Heart right ventricle (tissue), 16 donors: Measurements from ENCODE around the gene ALK. TPM values are rescaled to one million over a fixed set of nuclear protein-coding genes. Genes with fewer than 3 reads are reported as not detected.
A peak's percentile ranks its signal among the peaks of the same experiment; 100 is the strongest.

ENCODE experiments used
- ATAC-seq, 8 donors: fragments of 200-7000 bp; cut with Tn5 transposase; one replicate each; pipeline ENCODE4 v1.9.1; 2020; ENCODE audit warnings: mild to moderate bottlenecking in 8 of 8, moderate library complexity in 8 of 8, moderate number of reproducible peaks in 1 of 8
- DNase-seq, 2 donors: peaks; one replicate each; pipeline ENCODE4 v3.0.0-alpha.2; 2020
- H3K27ac ChIP-seq, 10 donors: fragments of 200-600 bp; sonication (generic) in 2 of 10; one replicate each; pipeline versions ENCODE4 v1.5.0 to v1.8.0; 2020 to 2022; ENCODE audit warnings: mild to moderate bottlenecking in 3 of 10
- H3K27me3 ChIP-seq, 7 donors: fragments of 200-600 bp; one replicate each; pipeline ENCODE4 v1.8.0; 2021 to 2022; ENCODE audit warnings: mild to moderate bottlenecking in 2 of 7
- H3K36me3 ChIP-seq, 9 donors: fragments of 200-600 bp; sonication (generic) in 1 of 9; one replicate each; pipeline versions ENCODE4 v1.5.0 to v1.8.0; 2020 to 2022; ENCODE audit warnings: mild to moderate bottlenecking in 2 of 9
- H3K4me1 ChIP-seq, 9 donors: fragments of 200-600 bp; sonication (generic) in 1 of 9; one replicate each; pipeline versions ENCODE4 v1.5.0 to v1.8.0; 2020 to 2022; ENCODE audit warnings: mild to moderate bottlenecking in 4 of 9
- H3K4me3 ChIP-seq, 10 donors: fragments of 200-600 bp; sonication (generic) in 2 of 10; one replicate each; pipeline versions ENCODE4 v1.5.0 to v1.8.0; 2020 to 2022; ENCODE audit warnings: mild to moderate bottlenecking in 7 of 10, moderate library complexity in 2 of 10
- H3K9me3 ChIP-seq, 11 donors: fragments of 200-600 bp in 10 of 11; sonication (generic) in 2 of 11; one replicate each; pipeline versions ENCODE4 v1.5.0 to v1.8.0; 2013 to 2022; ENCODE audit warnings: mild to moderate bottlenecking in 2 of 11, control low read depth in 1 of 11, moderate library complexity in 1 of 11
- WGBS, 2 donors: extraction: QIAGEN DNeasy Blood & Tissue Kit; methylation state at CpG; one replicate each; pipeline ENCODE4 v1.1.7; 2013; ENCODE audit warnings: inconsistent platforms in 1 of 2; 5-methylcytosine and 5-hydroxymethylcytosine counted together
- intact Hi-C, 10 donors: fragments of 100-400 bp; cut with DNase I; formaldehyde crosslinking; loops; one replicate each; pipeline versions ENCODE4 v1.11.1 to v1.14.2; 2022
- polyA plus RNA-seq, 2 donors: library from polyadenylated mRNA; stranded (reverse); fragments of 200-250 nt; gene quantifications; one replicate each; pipeline ENCODE4 v1.2.3, GENCODE V29; 2013
- total RNA-seq, 10 donors: library from RNA; stranded (reverse); fragmentation: NEBNext Ultra II Directional in 3 of 10; extraction: Animal tissue kit (Norgen Biotek cat#: 25700) in 3 of 10; gene quantifications; one replicate each; pipeline versions ENCODE4 v1.2.1 to v1.2.4, GENCODE V29; 2021 to 2023
- TF ChIP-seq, protein P1 (sequence below), 9 donors: fragments of 200-600 bp; sonication (generic) in 2 of 9; IDR thresholded peaks; one replicate each; pipeline versions ENCODE4 v1.5.0 to v1.8.0; 2021 to 2022; ENCODE audit warnings: antibody characterized with exemption in 9 of 9, mild to moderate bottlenecking in 5 of 9, moderate library complexity in 1 of 9
- donor health status: Arrhythmogenic right ventricular cardiomyopathy.
- donor health status: ischemic (EF 13 %, LVEDD 7.1; RV severe dilation, severe dysfunction).
- donor health status: healthy with polysubstance abuse.
- donor health status: DM: no; HTN: yes; CAD: no.
- donor health status: DM: no; HTN: no; CAD: no.
- donor health status: ischemic (EF 25% LVEDD 6.9; RV normal size, moderate dysfunction).
- donor health status: ischemic (EF 25% LVEDD 5.7; RV mildly dilated, moderate dysfunction).
- donor health status: healthy.
- donor health status: DM: yes; HTN: yes; CAD: no.
- donor health status: Ischemic cardiomyopathy.
- donor health status: ischemic (EF 35%, LVEDD 5.7; RV mildly dilated, moderate dysfunction).
- donor health status: nonischemic (EF 11% LVEDD 7.7; RV severe dilation, severe dysfunction).
- donor health status: DM: yes; HTN: yes; CAD: no.
- donor health status: PGD.
- donor health status: ischemic (EF 29% LVEDD 5.4; RV normal size, mild dysfunction).
- donor health status: nonischemic (EF 23%, LVEDD 6.1; RV moderate dilation, normal function).

Gene ALK
- total and polyA plus RNA-seq, 12 donors: 0.01 to 0.24 (median 0.08) TPM; not detected in 7

DNA sequence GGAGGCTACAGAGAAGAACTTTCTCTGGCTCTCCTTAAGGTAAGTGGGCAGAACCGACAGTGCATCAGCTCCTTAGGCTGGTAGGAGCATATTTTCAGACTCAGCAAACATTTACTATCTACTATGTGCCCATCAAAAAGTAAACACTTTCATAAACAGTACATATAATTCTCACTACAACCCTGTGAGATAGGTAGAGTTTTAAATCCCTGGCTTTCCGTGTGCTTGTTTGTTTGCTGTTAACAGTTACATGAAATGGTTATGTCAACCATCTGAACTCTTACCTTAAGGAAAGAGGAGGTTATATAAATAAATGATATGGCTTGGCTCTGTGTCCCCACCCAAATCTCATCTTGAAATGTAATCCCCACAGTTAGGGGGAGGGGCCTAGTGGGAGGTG lies 310.1 kb downstream of the ALK start:
- Histone ChIP-seq H3K27me3 (peaks cover 0 to 31% (median 0%) of the 10 kb centered on the region in 7 donors), H3K9me3 (no peaks in the 10 kb centered on the region), H3K4me1 (no peaks in the 10 kb centered on the region), H3K4me3 (no peak overlapping the region), H3K36me3 (no peaks in the 10 kb centered on the region), H3K27ac (no peak overlapping the region)
- ATAC-seq (no peak), DNase-seq (no peak)
- TF ChIP-seq, protein P1, sequence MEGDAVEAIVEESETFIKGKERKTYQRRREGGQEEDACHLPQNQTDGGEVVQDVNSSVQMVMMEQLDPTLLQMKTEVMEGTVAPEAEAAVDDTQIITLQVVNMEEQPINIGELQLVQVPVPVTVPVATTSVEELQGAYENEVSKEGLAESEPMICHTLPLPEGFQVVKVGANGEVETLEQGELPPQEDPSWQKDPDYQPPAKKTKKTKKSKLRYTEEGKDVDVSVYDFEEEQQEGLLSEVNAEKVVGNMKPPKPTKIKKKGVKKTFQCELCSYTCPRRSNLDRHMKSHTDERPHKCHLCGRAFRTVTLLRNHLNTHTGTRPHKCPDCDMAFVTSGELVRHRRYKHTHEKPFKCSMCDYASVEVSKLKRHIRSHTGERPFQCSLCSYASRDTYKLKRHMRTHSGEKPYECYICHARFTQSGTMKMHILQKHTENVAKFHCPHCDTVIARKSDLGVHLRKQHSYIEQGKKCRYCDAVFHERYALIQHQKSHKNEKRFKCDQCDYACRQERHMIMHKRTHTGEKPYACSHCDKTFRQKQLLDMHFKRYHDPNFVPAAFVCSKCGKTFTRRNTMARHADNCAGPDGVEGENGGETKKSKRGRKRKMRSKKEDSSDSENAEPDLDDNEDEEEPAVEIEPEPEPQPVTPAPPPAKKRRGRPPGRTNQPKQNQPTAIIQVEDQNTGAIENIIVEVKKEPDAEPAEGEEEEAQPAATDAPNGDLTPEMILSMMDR (IDR thresholded peaks at IDR 0.05): no peak
- 79 to 87% methylated on average over 2 of the region's 2 CpGs for WGBS, 2 donors
- intact Hi-C loops: no loop called here

DNA sequence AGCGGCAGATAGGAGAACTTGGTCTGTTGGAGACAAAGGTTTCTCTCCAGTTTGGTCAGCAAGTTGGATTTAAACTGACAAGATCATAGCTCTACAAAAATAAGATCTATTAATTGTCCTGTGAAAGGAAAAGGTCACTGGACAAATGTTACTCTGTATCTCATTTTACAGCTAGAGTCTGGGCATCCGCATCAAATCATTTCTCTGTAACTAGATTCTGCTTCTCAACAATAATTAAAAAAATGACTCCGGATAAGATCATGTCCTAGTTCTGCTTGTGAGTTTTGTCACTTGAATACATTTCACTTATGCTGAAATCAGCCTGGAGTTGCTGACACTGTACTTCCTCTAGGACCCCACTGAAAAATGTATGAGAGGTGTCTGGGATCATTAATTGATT lies 310.8 kb downstream of the ALK start:
- TF ChIP-seq, protein P1 (IDR thresholded peaks at IDR 0.05): no peak
- Histone ChIP-seq H3K9me3 (no peaks in the 10 kb centered on the region), H3K4me3 (no peak overlapping the region), H3K4me1 (no peaks in the 10 kb centered on the region), H3K36me3 (no peaks in the 10 kb centered on the region), H3K27me3 (peaks cover 0 to 28% (median 0%) of the 10 kb centered on the region in 7 donors), H3K27ac (no peak overlapping the region)
- WGBS, 2 donors: 79 to 90% methylated on average over 3 of the region's 3 CpGs
- DNase-seq (no peak), ATAC-seq (no peak)
- intact Hi-C loops: no loop called here

DNA sequence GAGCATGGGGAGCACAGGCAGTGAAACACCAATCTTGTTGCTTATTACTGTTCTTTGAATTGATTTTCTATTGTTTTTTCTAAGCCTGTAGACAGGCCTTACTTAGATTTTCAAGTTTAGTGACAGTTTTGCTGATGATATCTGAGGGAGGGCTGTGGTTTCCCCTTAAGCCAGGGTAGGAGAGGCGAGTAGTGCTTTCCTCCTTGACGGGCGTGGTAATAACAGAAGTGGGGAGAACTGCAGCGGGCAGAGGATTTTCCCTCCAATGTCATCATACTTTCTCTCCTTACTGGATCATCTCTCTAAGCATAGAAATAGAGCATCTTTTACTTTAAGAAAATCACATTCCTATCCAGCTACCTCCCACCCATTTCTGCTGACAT lies 314.4 kb downstream of the ALK start:
- 83 to 86% methylated on average over 4 of the region's 4 CpGs for WGBS, 2 donors
- H3K4me1 ChIP-seq: no peaks in the 10 kb centered on the region

DNA sequence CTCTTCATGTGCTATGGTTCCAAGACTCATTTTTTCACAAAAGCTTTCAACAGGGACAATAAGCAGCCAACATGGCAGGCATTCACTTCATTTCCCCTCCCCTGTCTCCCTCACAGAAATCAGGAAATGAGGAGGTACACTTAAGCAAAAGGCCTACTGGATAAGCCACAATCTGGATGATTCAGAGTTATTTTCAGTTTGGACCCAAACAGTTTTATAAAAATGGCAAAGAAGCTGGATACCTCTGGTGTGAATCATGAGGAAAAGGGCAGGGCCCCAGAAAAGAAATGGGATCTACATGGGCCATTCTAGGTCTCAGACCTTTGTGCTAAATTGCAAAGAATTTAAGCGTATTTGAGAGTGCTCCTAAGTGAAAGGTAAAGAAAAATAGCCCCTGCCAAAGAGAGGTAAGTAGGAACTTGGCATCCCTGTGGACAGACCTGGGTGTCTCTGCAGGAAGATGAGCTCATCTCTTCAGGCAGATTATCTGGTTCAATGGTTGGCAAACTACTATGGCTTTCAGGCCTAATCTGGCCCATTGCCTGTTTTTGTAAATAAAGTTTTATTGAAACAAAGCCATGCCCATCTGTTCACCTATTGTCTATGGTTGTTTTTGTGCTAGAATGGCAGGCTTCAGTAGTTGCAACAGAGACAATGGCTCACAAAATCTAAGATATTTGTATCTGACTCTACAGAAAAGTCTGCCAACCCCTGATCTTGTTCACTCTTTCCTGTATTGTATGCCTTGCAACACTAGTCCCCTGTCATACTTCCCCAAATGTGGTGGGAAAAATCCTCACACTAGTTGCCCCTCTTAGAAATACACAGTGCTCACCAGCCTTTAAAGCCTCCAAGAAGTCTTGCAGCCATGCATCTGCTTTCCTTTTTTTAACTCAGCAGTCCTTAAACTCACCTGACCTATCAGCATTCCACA lies 315.0 kb downstream of the ALK start:
- Histone ChIP-seq H3K9me3 (no peaks in the 10 kb centered on the region), H3K36me3 (no peaks in the 10 kb centered on the region), H3K27ac (peak overlapping the region in 1 of 10 donors; percentile 53), H3K4me1 (no peaks in the 10 kb centered on the region), H3K4me3 (no peak overlapping the region), H3K27me3 (peaks cover 0 to 11% (median 0%) of the 10 kb centered on the region in 7 donors)
- 83 to 87% methylated on average over 1 of the region's 1 CpG for WGBS, 2 donors
- DNase-seq (no peak), ATAC-seq (no peak)
- TF ChIP-seq, protein P1 (IDR thresholded peaks at IDR 0.05): no peak
- intact Hi-C loops: no loop called here

More for the DNA sequence above, 314.4 kb downstream of the ALK start:
- no peak overlapping the region for H3K4me3 ChIP-seq
- H3K27ac ChIP-seq: no peak overlapping the region
- peaks cover 0 to 15% (median 0%) of the 10 kb centered on the region in 7 donors for H3K27me3 ChIP-seq
- no peaks in the 10 kb centered on the region for H3K36me3 ChIP-seq
- TF ChIP-seq, protein P1 (IDR thresholded peaks at IDR 0.05): no peak
- intact Hi-C loops: no loop called here
- DNase-seq: no peak
- no peaks in the 10 kb centered on the region for H3K9me3 ChIP-seq
- no peak for ATAC-seq
